Retinal pigment epithelial cell (primary cell): ENCODE measurements around the gene SPPL2C.

Source experiments
- DNase-seq: peaks from one replicate; pipeline ENCODE4 v3.0.0-alpha.2; 2010; ENCODE audit warnings: low read depth
- H3K4me3 ChIP-seq: 2 replicates; pipeline ENCODE4 v1.5.1; 2011; ENCODE audit warnings: mild to moderate bottlenecking, low read length, control low read depth, moderate library complexity
- TF ChIP-seq, protein P1 (sequence below): conservative IDR thresholded peaks from 2 replicates; pipeline ENCODE4 v1.5.1; 2011; ENCODE audit warnings: low read depth, low read length, control low read depth, inconsistent platforms

The SPPL2C gene

DNA sequence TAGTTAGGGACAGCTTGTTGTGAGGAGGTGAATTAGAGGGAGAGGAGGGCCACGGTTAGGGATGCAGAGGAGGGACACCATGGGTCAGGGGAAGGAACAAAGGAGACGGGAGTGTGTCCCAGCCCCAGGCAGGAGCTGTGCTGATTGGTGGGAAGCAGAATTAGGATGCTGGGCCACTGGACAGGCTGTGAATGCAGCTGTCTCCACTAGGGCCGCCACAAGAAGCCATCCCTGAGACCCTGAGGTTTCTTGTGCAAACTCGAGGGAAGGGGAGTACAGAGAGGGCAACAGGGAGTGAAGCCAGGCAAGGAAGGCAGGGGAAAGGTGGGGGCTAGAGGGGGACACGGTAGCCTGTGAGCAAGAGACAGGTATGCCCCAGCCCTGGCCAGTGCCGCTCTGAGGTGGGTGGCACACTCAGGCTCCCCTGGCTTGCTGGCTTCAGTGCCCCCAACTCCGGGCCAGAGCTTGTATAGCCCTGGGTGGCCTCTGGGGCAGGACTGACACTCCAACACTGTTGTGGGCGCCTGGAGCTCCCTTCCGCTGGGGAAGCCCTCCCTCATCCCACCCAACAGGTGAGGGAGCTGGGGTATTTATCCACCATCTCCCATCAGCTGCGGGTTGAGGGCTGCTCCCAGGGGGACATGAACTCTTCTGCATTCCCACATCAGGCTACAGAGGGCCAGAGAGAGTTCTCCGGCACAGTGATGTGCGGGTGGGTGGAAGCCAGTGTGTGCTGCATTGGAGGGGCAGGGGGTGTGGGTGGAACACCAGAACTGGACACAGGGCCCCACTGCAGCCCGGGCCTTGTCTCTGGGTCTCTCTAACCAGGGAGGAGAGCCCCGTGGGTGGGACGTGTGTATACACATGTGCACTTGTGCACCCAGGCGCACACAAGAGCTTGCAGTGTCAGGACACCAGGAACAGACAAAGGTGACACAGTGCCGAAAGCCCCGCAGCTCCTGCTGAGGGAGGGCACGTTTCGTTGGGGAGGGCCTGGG, 8.3 kb upstream of the SPPL2C start:
- DNase-seq, result no peak
- TF ChIP-seq, protein P1, sequence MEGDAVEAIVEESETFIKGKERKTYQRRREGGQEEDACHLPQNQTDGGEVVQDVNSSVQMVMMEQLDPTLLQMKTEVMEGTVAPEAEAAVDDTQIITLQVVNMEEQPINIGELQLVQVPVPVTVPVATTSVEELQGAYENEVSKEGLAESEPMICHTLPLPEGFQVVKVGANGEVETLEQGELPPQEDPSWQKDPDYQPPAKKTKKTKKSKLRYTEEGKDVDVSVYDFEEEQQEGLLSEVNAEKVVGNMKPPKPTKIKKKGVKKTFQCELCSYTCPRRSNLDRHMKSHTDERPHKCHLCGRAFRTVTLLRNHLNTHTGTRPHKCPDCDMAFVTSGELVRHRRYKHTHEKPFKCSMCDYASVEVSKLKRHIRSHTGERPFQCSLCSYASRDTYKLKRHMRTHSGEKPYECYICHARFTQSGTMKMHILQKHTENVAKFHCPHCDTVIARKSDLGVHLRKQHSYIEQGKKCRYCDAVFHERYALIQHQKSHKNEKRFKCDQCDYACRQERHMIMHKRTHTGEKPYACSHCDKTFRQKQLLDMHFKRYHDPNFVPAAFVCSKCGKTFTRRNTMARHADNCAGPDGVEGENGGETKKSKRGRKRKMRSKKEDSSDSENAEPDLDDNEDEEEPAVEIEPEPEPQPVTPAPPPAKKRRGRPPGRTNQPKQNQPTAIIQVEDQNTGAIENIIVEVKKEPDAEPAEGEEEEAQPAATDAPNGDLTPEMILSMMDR, result no peak
- H3K4me3 ChIP-seq, result no peak overlapping the region

DNA sequence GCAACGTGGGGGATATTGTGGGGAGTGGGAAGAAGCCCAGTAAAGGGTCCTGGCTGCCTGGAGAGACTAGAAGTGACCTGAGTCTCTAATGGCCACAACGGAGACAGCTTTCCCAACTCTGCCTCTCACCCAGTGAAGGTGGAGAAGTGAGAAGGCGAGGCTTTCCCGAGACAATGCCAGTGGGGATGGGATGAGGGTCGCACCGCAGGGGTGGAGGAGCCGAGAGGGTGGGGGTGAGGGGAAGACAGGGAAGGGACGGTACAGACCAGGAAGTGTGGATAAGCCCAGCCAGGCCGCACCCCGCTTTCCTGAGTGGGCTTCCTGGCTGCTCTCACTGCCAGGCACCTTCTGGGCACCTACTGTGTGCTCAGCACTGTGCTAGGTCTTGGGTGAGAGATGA, 7.5 kb upstream of the SPPL2C start:
- DNase-seq, result no peak

DNA sequence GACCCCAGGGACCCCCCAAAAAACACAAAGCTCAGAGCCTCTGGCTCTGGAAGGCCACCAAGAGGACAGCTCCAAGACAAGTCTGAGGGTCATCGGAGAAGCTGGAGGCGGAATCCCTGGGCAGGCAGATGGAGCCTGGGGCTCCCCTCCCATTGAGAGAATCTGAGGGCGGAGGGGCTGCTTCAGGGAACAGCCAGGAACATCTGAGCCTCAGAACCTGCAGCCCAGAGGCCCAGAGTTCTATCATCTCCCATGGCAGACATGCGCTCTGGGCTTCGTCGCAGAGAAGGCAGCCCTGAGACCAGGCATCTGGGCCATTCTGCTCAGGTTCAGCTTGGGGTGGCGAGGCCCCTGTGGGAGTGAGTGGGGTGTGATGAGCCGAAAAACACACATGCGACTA, 7.1 kb upstream of the SPPL2C start:
- TF ChIP-seq, protein P1, result no peak
- no peak overlapping the region for H3K4me3 ChIP-seq
- no peak for DNase-seq

More for the DNA sequence above, 7.5 kb upstream of the SPPL2C start:
- H3K4me3 ChIP-seq, result no peak overlapping the region
- TF ChIP-seq, protein P1, result no peak

DNA sequence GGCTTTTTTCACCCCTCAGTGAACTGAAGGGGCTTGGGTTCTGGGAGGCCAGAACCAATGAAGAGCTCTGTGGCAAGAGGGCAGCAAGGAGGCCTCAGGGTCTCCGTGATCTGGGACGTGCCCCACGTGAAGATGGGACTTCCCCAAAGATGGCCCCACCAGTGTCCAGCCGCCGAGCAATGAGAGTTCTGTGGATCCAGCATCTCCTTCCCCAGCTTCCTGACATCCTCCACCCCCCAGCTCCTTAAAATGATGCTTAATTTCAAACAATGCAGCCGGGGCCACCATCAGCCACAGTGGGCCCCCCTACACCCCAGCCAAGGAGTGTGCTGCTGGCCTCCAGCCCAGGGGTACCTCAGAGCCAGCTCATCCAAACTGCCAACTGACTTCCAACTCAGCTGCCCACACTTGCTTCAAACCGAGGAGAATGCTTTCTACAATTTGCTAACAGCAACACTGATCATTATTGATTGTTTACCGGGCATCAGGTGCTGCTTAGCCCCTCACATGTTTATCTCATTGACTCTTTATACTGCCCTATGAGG, 5.9 kb upstream of the SPPL2C start:
- H3K4me3 ChIP-seq, result no peak overlapping the region
- no peak for DNase-seq
- TF ChIP-seq, protein P1, result no peak

DNA sequence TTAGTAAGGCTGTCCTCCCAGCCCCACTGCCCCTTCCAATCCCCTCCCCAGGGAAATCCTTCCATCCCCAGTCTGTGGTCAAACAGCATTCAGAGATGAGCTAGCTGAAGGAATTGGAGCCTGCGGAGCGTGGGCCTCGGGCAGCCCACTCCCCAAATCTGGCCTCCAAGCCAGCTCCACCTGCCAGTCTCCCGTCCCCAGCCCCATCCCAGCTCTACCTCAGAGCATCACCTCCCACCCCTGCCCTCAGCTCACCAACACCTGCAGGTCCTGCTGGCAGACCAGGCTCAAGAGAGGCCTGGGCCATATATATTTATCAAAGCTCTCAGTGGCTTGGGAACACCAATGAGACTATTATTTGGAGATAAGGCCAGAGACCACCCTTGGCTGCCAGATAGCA, 5.2 kb upstream of the SPPL2C start:
- no peak for DNase-seq
- TF ChIP-seq, protein P1, result no peak

DNA sequence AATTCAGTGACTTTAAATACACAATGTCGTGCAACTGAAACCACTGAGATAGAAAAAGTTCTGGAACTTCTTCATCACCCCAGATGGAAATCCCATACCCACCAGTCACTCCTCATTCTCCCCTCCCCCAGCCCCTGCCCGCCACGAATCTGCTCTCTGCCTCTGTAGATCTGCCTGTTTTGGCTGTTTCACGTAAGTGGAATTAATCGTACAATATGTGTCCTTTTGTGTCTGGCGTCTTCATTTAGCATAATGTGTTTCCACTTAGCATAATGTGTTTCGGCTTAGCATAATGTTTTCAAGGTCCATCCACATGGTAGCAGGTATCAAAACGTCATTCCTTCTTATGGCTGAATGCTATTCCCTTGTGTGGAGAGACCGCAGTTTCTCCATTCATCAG, 3.5 kb upstream of the SPPL2C start:
- DNase-seq, result no peak
- TF ChIP-seq, protein P1, result no peak

More for the DNA sequence above, 5.2 kb upstream of the SPPL2C start:
- H3K4me3 ChIP-seq, result no peak overlapping the region

More for the DNA sequence above, 3.5 kb upstream of the SPPL2C start:
- H3K4me3 ChIP-seq, result no peak overlapping the region
